Neural progenitor cell (in vitro differentiated cells): ENCODE data around the gene THSD1.

ENCODE experiments used
- EZH2 ChIP-seq: fragments of 200-600 bp; sonication (generic); IDR thresholded peaks from 2 replicates; pipeline ENCODE4 v1.6.1; 2017; ENCODE audit warnings: antibody characterized with exemption, mild to moderate bottlenecking, moderate library complexity
- EZH2phosphoT487 ChIP-seq: fragments of 200-600 bp; sonication (generic); IDR thresholded peaks from 2 replicates; pipeline ENCODE4 v1.6.1; 2017; ENCODE audit warnings: antibody characterized with exemption
- TF ChIP-seq, protein P1 (sequence below): fragments of 200-600 bp; sonication (generic); IDR thresholded peaks from 2 replicates; pipeline ENCODE4 v1.5.1; 2017; ENCODE audit warnings: antibody characterized with exemption, mild to moderate bottlenecking

DNA sequence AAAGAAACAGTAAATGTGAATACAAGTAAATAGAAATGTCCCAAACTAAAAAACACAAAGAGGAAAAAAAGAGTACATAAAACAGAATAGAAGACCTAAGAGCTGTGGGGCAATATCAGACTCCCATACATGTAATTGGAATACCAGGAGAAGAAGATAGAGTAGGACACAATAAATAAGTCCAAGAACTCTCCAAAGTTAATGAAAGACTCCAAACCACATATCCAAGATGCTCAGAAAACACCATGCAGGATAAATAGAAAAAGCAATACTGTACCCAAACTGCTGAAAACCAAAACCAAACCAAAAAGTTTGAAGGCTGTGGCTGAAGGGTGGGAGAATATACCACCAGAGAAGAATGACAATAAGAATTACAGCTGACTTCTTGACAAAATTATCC lies 18.3 kb downstream of the THSD1 start:
- TF ChIP-seq, protein P1, sequence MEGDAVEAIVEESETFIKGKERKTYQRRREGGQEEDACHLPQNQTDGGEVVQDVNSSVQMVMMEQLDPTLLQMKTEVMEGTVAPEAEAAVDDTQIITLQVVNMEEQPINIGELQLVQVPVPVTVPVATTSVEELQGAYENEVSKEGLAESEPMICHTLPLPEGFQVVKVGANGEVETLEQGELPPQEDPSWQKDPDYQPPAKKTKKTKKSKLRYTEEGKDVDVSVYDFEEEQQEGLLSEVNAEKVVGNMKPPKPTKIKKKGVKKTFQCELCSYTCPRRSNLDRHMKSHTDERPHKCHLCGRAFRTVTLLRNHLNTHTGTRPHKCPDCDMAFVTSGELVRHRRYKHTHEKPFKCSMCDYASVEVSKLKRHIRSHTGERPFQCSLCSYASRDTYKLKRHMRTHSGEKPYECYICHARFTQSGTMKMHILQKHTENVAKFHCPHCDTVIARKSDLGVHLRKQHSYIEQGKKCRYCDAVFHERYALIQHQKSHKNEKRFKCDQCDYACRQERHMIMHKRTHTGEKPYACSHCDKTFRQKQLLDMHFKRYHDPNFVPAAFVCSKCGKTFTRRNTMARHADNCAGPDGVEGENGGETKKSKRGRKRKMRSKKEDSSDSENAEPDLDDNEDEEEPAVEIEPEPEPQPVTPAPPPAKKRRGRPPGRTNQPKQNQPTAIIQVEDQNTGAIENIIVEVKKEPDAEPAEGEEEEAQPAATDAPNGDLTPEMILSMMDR: no peak
- TF ChIP-seq EZH2phosphoT487 (no peak), EZH2 (no peak)
